ENCODE results near the gene RRP1B. TPM values are rescaled to one million over a fixed set of nuclear protein-coding genes. Genes with fewer than 3 reads are reported as not detected.

Gene RRP1B
- total and polyA plus RNA-seq, 2 experiments from 2014 or later, result 54.8 to 95.7 TPM

- TF ChIP-seq ETS1 (IDR thresholded peaks at IDR 0.05) (no peak), EZH2phosphoT487 (IDR thresholded peaks at IDR 0.05; ENCODE audit: unreplicated experiment) (no peak), NANOG (IDR thresholded peaks at IDR 0.05; ENCODE audit: borderline replicate concordance) (no peak), ZNF114 (CRISPR knock-in tag; IDR thresholded peaks at IDR 0.05) (no peak)
Observed at GRCh38 chr21:43659136-43660000, at the start of gene RRP1B, which contains the start of gene HSF2BP (continued).

- no peaks in the 10 kb centered on the region for H3K36me3 ChIP-seq (ENCODE audit: insufficient read depth)
- H3K9me2 ChIP-seq (ENCODE audit: insufficient read depth), result no peaks in the 10 kb centered on the region
- DNase-seq (ENCODE audit: low spot score) (peak; percentile 85), ATAC-seq (peak; percentile 99)
- H3K9me3 Mint-ChIP-seq, result no peaks in the 10 kb centered on the region
- H3K36me3 Mint-ChIP-seq (ENCODE audit: low read depth), result no peaks in the 10 kb centered on the region
- no peaks in the 10 kb centered on the region for H3K27me3 ChIP-seq (ENCODE audit: insufficient read depth)
- no peaks in the 10 kb centered on the region for H3K4me1 ChIP-seq (ENCODE audit: insufficient read depth)
- no peaks in the 10 kb centered on the region for H3K79me2 ChIP-seq (replicated peaks; ENCODE audit: insufficient read depth)
- peaks cover 2% of the 10 kb centered on the region for H3K27me3 Mint-ChIP-seq (ENCODE audit: insufficient read depth, low read depth, poor library complexity)
- H3F3A ChIP-seq (replicated peaks; ENCODE audit: low read depth), result no peaks in the 10 kb centered on the region
- H4K20me1 ChIP-seq (replicated peaks; ENCODE audit: insufficient read depth), result no peaks in the 10 kb centered on the region
- TF ChIP-seq, protein P1, sequence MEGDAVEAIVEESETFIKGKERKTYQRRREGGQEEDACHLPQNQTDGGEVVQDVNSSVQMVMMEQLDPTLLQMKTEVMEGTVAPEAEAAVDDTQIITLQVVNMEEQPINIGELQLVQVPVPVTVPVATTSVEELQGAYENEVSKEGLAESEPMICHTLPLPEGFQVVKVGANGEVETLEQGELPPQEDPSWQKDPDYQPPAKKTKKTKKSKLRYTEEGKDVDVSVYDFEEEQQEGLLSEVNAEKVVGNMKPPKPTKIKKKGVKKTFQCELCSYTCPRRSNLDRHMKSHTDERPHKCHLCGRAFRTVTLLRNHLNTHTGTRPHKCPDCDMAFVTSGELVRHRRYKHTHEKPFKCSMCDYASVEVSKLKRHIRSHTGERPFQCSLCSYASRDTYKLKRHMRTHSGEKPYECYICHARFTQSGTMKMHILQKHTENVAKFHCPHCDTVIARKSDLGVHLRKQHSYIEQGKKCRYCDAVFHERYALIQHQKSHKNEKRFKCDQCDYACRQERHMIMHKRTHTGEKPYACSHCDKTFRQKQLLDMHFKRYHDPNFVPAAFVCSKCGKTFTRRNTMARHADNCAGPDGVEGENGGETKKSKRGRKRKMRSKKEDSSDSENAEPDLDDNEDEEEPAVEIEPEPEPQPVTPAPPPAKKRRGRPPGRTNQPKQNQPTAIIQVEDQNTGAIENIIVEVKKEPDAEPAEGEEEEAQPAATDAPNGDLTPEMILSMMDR (conservative IDR thresholded peaks at IDR 0.05; ENCODE audit: low read depth in 2 of 2), result peak; percentile 77 to 84
- no peak for TF ChIP-seq STAT1 (IDR thresholded peaks at IDR 0.05; ENCODE audit: unreplicated experiment)
- H3K27ac ChIP-seq (ENCODE audit: low read depth), result no peak overlapping the region
- peaks cover 3% of the 10 kb centered on the region; the same call in 2 of the 3 replicates for H3K4me1 Mint-ChIP-seq
- no peak overlapping the region for H3K4me3 Mint-ChIP-seq
- peak overlapping the region; percentile 89 for H3K27ac Mint-ChIP-seq
- no peak overlapping the region for H3K4me3 ChIP-seq
- no peak overlapping the region for H3K4me2 ChIP-seq
- H2AFZ ChIP-seq, result no peak overlapping the region
Observed at GRCh38 chr21:43611598-43612369, 47.6 kb upstream of the RRP1B start.

All from GM23338 (cell line).